Epithelial cell of esophagus (primary cell): Measurements from ENCODE around the gene VKORC1.

Source experiments
- DNase-seq: peaks from one replicate; pipeline ENCODE4 v3.0.0; 2010; ENCODE audit warnings: low read depth
- H3K4me3 ChIP-seq: 2 replicates; pipeline ENCODE4 v1.5.1; 2011; ENCODE audit warnings: mild to moderate bottlenecking, low read length, control low read depth
- CTCF ChIP-seq: IDR thresholded peaks from 2 replicates; pipeline ENCODE4 v1.5.1; 2011; ENCODE audit warnings: low read depth, mild to moderate bottlenecking, low read length, control low read depth, inconsistent platforms; ENCODE audit not compliant: insufficient read depth; ENCODE audit errors: missing control alignments

Gene VKORC1

GRCh38 chr16:31133046-31133501 is 38.5 kb upstream of the VKORC1 start:
- DNase-seq, result no peak
- H3K4me3 ChIP-seq, result peak overlapping the region; percentile 83
- no peak for TF ChIP-seq CTCF

GRCh38 chr16:31132303-31132979 is 37.8 kb upstream of the VKORC1 start:
- H3K4me3 ChIP-seq, result no peak overlapping the region
- no peak for DNase-seq
- TF ChIP-seq CTCF, result no peak

- H3K4me3 ChIP-seq, result no peak overlapping the region
- peak; percentile 53 for DNase-seq
- TF ChIP-seq CTCF, result no peak
These were observed 37.3 kb upstream of the VKORC1 start for GRCh38 chr16:31131841-31132271.

- DNase-seq, result no peak
- no peak for TF ChIP-seq CTCF
- no peak overlapping the region for H3K4me3 ChIP-seq
These were observed 36.8 kb upstream of the VKORC1 start for GRCh38 chr16:31131416-31131815.

- DNase-seq, result peak; percentile 91
- no peak overlapping the region for H3K4me3 ChIP-seq
- TF ChIP-seq CTCF, result no peak
These were observed 36.3 kb upstream of the VKORC1 start for GRCh38 chr16:31130899-31131298.

- no peak for DNase-seq
- no peak overlapping the region for H3K4me3 ChIP-seq
- no peak for TF ChIP-seq CTCF
These were observed 35.8 kb upstream of the VKORC1 start for GRCh38 chr16:31130336-31130891.
